ENCODE data around the gene DTNA. TPM values are rescaled to one million over a fixed set of nuclear protein-coding genes. Genes with fewer than 3 reads are reported as not detected.

DTNA gene
- total and polyA plus RNA-seq, 2 of the 8 experiments (the other 6 are each of a cell fraction or from before 2014, with no cell fraction given): 30.2 to 32.7 TPM

- Histone ChIP-seq H3K79me1 (ENCODE audit: low read depth, low read length) (no peaks in the 10 kb centered on the region), H3K56ac (replicated peaks; ENCODE audit: insufficient read length, low read depth, low read length) (no peak overlapping the region), H3K27me3 (replicated peaks in 1 of 4; ENCODE audit: control insufficient read depth in 3 of 4, extremely low read depth in 1 of 4, insufficient read depth in 3 of 4, low read length in 3 of 4) (no peaks in the 10 kb centered on the region), H3K4ac (replicated peaks; ENCODE audit: insufficient read length, low read depth, low read length) (peak overlapping the region; percentile 79), H4K91ac (replicated peaks; ENCODE audit: insufficient read length, low read length) (peak overlapping the region; percentile 77), H3K79me2 (ENCODE audit: control insufficient read depth in 1 of 2, insufficient read depth in 2 of 2, low read length in 2 of 2) (no peaks in the 10 kb centered on the region), H3K4me1 (replicated peaks in 1 of 4; ENCODE audit: control insufficient read depth in 3 of 4, insufficient read depth in 4 of 4, low read length in 3 of 4) (peaks cover 8 to 23% (median 18%) of the 10 kb centered on the region in 4 experiments; a peak in 6 of 7 replicates), H4K20me1 (replicated peaks in 1 of 2; ENCODE audit: control insufficient read depth in 1 of 2, insufficient read depth in 2 of 2, low read length in 2 of 2) (no peaks in the 10 kb centered on the region), H3K23me2 (ENCODE audit: low read depth, low read length) (no peaks in the 10 kb centered on the region; the same call in 1 of the 2 replicates), H2AK5ac (ENCODE audit: low read depth, low read length) (peak overlapping the region; percentile 72; the same call in 1 of the 2 replicates), H3K4me2 (ENCODE audit: insufficient read depth in 1 of 2, low read depth in 2 of 2, low read length in 2 of 2) (no peak overlapping the region; a peak in 1 of 4 replicates), H3K23ac (ENCODE audit: insufficient read length) (no peak overlapping the region), H3K18ac (ENCODE audit: extremely low read depth, low read length) (peak overlapping the region; percentile 80; the same call in 1 of the 2 replicates), H3K27ac (ENCODE audit: low read depth, low read length) (peak overlapping the region; percentile 82), H2BK15ac (ENCODE audit: low read length) (no peak overlapping the region), H2BK20ac (ENCODE audit: low read length) (peak overlapping the region; percentile 99), H3K9ac (replicated peaks in 1 of 4; ENCODE audit: extremely low read depth in 1 of 4, low read depth in 3 of 4, low read length in 3 of 4) (no peak overlapping the region), H3K4me3 (ENCODE audit: extremely low read depth in 1 of 4, insufficient read depth in 2 of 4, low read depth in 3 of 4, low read length in 4 of 4) (peak overlapping the region in 1 of 4 experiments; percentile 44; a peak in 1 of 8 replicates), H2BK5ac (ENCODE audit: low read depth, low read length) (peak overlapping the region; percentile 96), H4K5ac (ENCODE audit: insufficient read length, low read depth, low read length) (no peak overlapping the region), H3K36me3 (ENCODE audit: control insufficient read depth in 2 of 4, insufficient read depth in 4 of 4, low read length in 3 of 4) (no peaks in the 10 kb centered on the region), H3K9me3 (ENCODE audit: insufficient read depth in 2 of 2, low read depth in 1 of 2, low read length in 1 of 2) (no peaks in the 10 kb centered on the region), H2BK12ac (ENCODE audit: low read depth, low read length) (peak overlapping the region; percentile 94; the same call in 1 of the 2 replicates), H4K8ac (ENCODE audit: extremely low read depth, insufficient read depth, low read length) (no peak overlapping the region), H2AFZ (ENCODE audit: low read length) (no peak overlapping the region), H3K14ac (ENCODE audit: insufficient read length) (no peak overlapping the region), H2BK120ac (replicated peaks; ENCODE audit: low read depth, low read length) (peak overlapping the region; percentile 63)
- 44 to 100% methylated on average over 1 to 4 of the region's 4 CpGs for WGBS, 2 experiments (ENCODE audit: extremely low coverage in 1 of 2, insufficient coverage in 1 of 2, insufficient read length in 1 of 2, insufficient replicate concordance in 2 of 2, low coverage in 1 of 2, low lambda C conversion rate in 2 of 2, missing lambda C conversion rate in 1 of 2)
- DNase-seq (ENCODE audit: low read depth in 1 of 2, low spot score in 2 of 2): no peak
- POLR2A ChIA-PET (ENCODE audit: partially characterized antibody): interaction anchor here (1.1 to 3.5 kb wide), 4 partner anchors 14 to 68 kb away, joined by 4 to 19 read pairs (median 5); no protein-coding TSS in a partner anchor
- peak; percentile 93 for FAIRE-seq
- CTCF ChIA-PET (ENCODE audit: partially characterized antibody): interaction anchor here (0.6 to 6.1 kb wide), 69 partner anchors 10 to 569 kb away, joined by 3 to 75 read pairs (median 4); no protein-coding TSS in a partner anchor
- TF ChIP-seq EP300 (IDR thresholded peaks at IDR 0.05; ENCODE audit: borderline replicate concordance in 1 of 2, low read depth in 2 of 2, low read length in 2 of 2) (no peak), SP4 (IDR thresholded peaks at IDR 0.05; ENCODE audit: low read length) (no peak), YY1 (IDR thresholded peaks at IDR 0.05; ENCODE audit: low read depth, low read length) (0 out of 2 replicates have a peak, but pooled peaks have one; percentile 27), TBP (IDR thresholded peaks at IDR 0.05; ENCODE audit: low read depth, low read length) (no peak)
Measured at GRCh38 chr18:34661464-34662087, 48.5 kb upstream of the DTNA start.
